Retinal pigment epithelial cell (primary cell): Measurements from ENCODE around the gene FMNL2.
A peak's percentile ranks its signal among the peaks of the same experiment; 100 is the strongest.

ENCODE experiments used
- DNase-seq: peaks from one replicate; pipeline ENCODE4 v3.0.0-alpha.2; 2010; ENCODE audit warnings: low read depth
- H3K4me3 ChIP-seq: 2 replicates; pipeline ENCODE4 v1.5.1; 2011; ENCODE audit warnings: mild to moderate bottlenecking, low read length, control low read depth, moderate library complexity
- CTCF ChIP-seq: conservative IDR thresholded peaks from 2 replicates; pipeline ENCODE4 v1.5.1; 2011; ENCODE audit warnings: low read depth, low read length, control low read depth, inconsistent platforms

Gene FMNL2

GRCh38 chr2:152493945-152494528 is 159.1 kb downstream of the FMNL2 start:
- DNase-seq, result no peak
- no peak for TF ChIP-seq CTCF
- no peak overlapping the region for H3K4me3 ChIP-seq

GRCh38 chr2:152496371-152496770 is 161.4 kb downstream of the FMNL2 start:
- no peak for DNase-seq
- no peak for TF ChIP-seq CTCF
- H3K4me3 ChIP-seq, result no peak overlapping the region

- peak; percentile 77 for DNase-seq
- TF ChIP-seq CTCF, result no peak
Measured at GRCh38 chr2:152497481-152498052, 162.6 kb downstream of the FMNL2 start.

GRCh38 chr2:152499331-152499816 is 164.4 kb downstream of the FMNL2 start:
- H3K4me3 ChIP-seq, result no peak overlapping the region
- DNase-seq, result no peak
- TF ChIP-seq CTCF, result no peak

More at GRCh38 chr2:152497481-152498052, 162.6 kb downstream of the FMNL2 start:
- no peak overlapping the region for H3K4me3 ChIP-seq

- no peak overlapping the region for H3K4me3 ChIP-seq
- no peak for DNase-seq
- TF ChIP-seq CTCF, result no peak
Measured at GRCh38 chr2:152499896-152500735, 165.1 kb downstream of the FMNL2 start.

GRCh38 chr2:152500772-152501171 is 165.8 kb downstream of the FMNL2 start:
- H3K4me3 ChIP-seq, result no peak overlapping the region
- DNase-seq, result peak; percentile 51

More at GRCh38 chr2:152500772-152501171, 165.8 kb downstream of the FMNL2 start:
- TF ChIP-seq CTCF, result no peak
